ENCODE measurements around the gene RAC3.

RAC3 gene

GRCh38 chr17:82013772-82014321 is 17.6 kb upstream of the RAC3 start:
- no peak for DNase-seq

GRCh38 chr17:82014432-82014831 is 17.0 kb upstream of the RAC3 start:
- no peak for DNase-seq

- no peak for DNase-seq
Observed at GRCh38 chr17:82014971-82015310, 16.5 kb upstream of the RAC3 start.

GRCh38 chr17:82015311-82015971 is 16.0 kb upstream of the RAC3 start:
- no peak for DNase-seq

- no peak for DNase-seq
Observed at GRCh38 chr17:82016061-82016874, 15.2 kb upstream of the RAC3 start.

GRCh38 chr17:82016875-82017459 is 14.5 kb upstream of the RAC3 start:
- no peak for DNase-seq

- DNase-seq, result no peak
Observed at GRCh38 chr17:82017612-82018151, 13.8 kb upstream of the RAC3 start.

- no peak for DNase-seq
Observed at GRCh38 chr17:82018152-82018988, 13.1 kb upstream of the RAC3 start.

GRCh38 chr17:82018989-82019689 is 12.3 kb upstream of the RAC3 start:
- DNase-seq, result no peak

GRCh38 chr17:82019690-82020571 is 11.5 kb upstream of the RAC3 start:
- DNase-seq, result peak; percentile 45

- DNase-seq, result no peak
Observed at GRCh38 chr17:82020572-82021106, 10.8 kb upstream of the RAC3 start.

- peak; percentile 33 for DNase-seq
Observed at GRCh38 chr17:82021107-82021899, 10.2 kb upstream of the RAC3 start.

- DNase-seq, result no peak
Observed at GRCh38 chr17:82021900-82022309, 9.6 kb upstream of the RAC3 start.

- no peak for DNase-seq
Observed at GRCh38 chr17:82022310-82022980, 9.0 kb upstream of the RAC3 start, which contains the start of gene CENPX. Gene CENPX (minus strand): TSS chr17:82022878. CDS start chr17:82022861, 17 bp downstream.

- peak; percentile 100 for DNase-seq
Observed at GRCh38 chr17:82022981-82023446, 8.5 kb upstream of the RAC3 start, which contains the start of gene LRRC45. Gene LRRC45 (plus strand): TSS chr17:82023305. CDS start chr17:82023644, 339 bp downstream.

- peak; percentile 14 for DNase-seq
Observed at GRCh38 chr17:82023447-82024241, 7.8 kb upstream of the RAC3 start.

GRCh38 chr17:82024859-82025258 is 6.6 kb upstream of the RAC3 start:
- no peak for DNase-seq
